ENCODE data around the gene IGF1R. TPM values are rescaled to one million over a fixed set of nuclear protein-coding genes. Genes with fewer than 3 reads are reported as not detected.
A peak's percentile ranks its signal among the peaks of the same experiment; 100 is the strongest.

Gene IGF1R
- total RNA-seq, 1 experiment from 2014 or later: 51.6 TPM

- Histone ChIP-seq H3K36me3 (ENCODE audit: control insufficient read depth, insufficient read depth, low read length) (no peaks in the 10 kb centered on the region), H3K4me3 (ENCODE audit: low read depth, low read length) (no peak overlapping the region), H3K9me3 (no peaks in the 10 kb centered on the region), H3K4me1 (peaks cover 63% of the 10 kb centered on the region), H3K27me3 (replicated peaks; ENCODE audit: control insufficient read depth, insufficient read depth, low read length) (no peaks in the 10 kb centered on the region)
- peaks cover 44% of the 10 kb centered on the region for H3K4me1 Mint-ChIP-seq (ENCODE audit: low read depth, unreplicated experiment)
- peaks cover 5% of the 10 kb centered on the region for H3K36me3 Mint-ChIP-seq (ENCODE audit: insufficient read depth, unreplicated experiment)
- no peaks in the 10 kb centered on the region for H3K9me3 Mint-ChIP-seq (ENCODE audit: unreplicated experiment)
- no peak for TF ChIP-seq CTCF (IDR thresholded peaks at IDR 0.05; ENCODE audit: insufficient read depth in 1 of 2, low read depth in 1 of 2, low read length in 1 of 2, severe bottlenecking in 1 of 2, unreplicated experiment in 1 of 2)
- BruUV-seq (replicated peaks): no TSS peak
- no peaks in the 10 kb centered on the region for H3K27me3 Mint-ChIP-seq (ENCODE audit: insufficient read depth, unreplicated experiment)
- ChIA-PET POLR2A (no interaction called here), CTCF (no interaction called here)
- peak overlapping the region; percentile 82 for H3K27ac Mint-ChIP-seq (ENCODE audit: unreplicated experiment)
- H3K4me3 Mint-ChIP-seq (ENCODE audit: unreplicated experiment): peak overlapping the region; percentile 2
- DNase-seq: no peak
- intact Hi-C loops (cut with micrococcal nuclease; ENCODE audit: unreplicated experiment): loop anchor here (2.0 to 5.0 kb wide), 4 partner anchors 19 to 233 kb away; no protein-coding TSS in a partner anchor
These were observed 21.3 kb downstream of the IGF1R start for GRCh38 chr15:98669638-98670037.

GRCh38 chr15:98671060-98672008 is 23.0 kb downstream of the IGF1R start:
- no peaks in the 10 kb centered on the region for H3K36me3 ChIP-seq (ENCODE audit: control insufficient read depth, insufficient read depth, low read length)
- peaks cover 68% of the 10 kb centered on the region for H3K4me1 ChIP-seq
- BruUV-seq (replicated peaks): TSS peak; percentile 78
- Mint-ChIP-seq H3K9me3 (ENCODE audit: unreplicated experiment) (no peaks in the 10 kb centered on the region), H3K27me3 (ENCODE audit: insufficient read depth, unreplicated experiment) (no peaks in the 10 kb centered on the region), H3K4me1 (ENCODE audit: low read depth, unreplicated experiment) (peaks cover 42% of the 10 kb centered on the region), H3K36me3 (ENCODE audit: insufficient read depth, unreplicated experiment) (peaks cover 4% of the 10 kb centered on the region), H3K4me3 (ENCODE audit: unreplicated experiment) (peak overlapping the region; percentile 56), H3K27ac (ENCODE audit: unreplicated experiment) (peak overlapping the region; percentile 82)
- H3K27me3 ChIP-seq (replicated peaks; ENCODE audit: control insufficient read depth, insufficient read depth, low read length): no peaks in the 10 kb centered on the region
- intact Hi-C loops (cut with micrococcal nuclease; ENCODE audit: unreplicated experiment): loop anchor here (2.0 to 5.0 kb wide), 4 partner anchors 21 to 231 kb away; no protein-coding TSS in a partner anchor
- ChIA-PET POLR2A (interaction anchor here (0.6 to 0.9 kb wide), 5 partner anchors 14 to 225 kb away, joined by 3 to 7 read pairs (median 3); no protein-coding TSS in a partner anchor), CTCF (interaction anchor here (0.6 to 1.3 kb wide), 4 partner anchors 10 to 180 kb away, joined by 3 to 6 read pairs (median 4); no protein-coding TSS in a partner anchor)
- H3K4me3 ChIP-seq (ENCODE audit: low read depth, low read length): no peak overlapping the region
- no peaks in the 10 kb centered on the region for H3K9me3 ChIP-seq
- peak in 1 of 2 experiments; percentile 60 for DNase-seq
- TF ChIP-seq CTCF (IDR thresholded peaks at IDR 0.05; ENCODE audit: insufficient read depth in 1 of 2, low read depth in 1 of 2, low read length in 1 of 2, severe bottlenecking in 1 of 2, unreplicated experiment in 1 of 2): no peak

- no peaks in the 10 kb centered on the region for H3K27me3 Mint-ChIP-seq (ENCODE audit: insufficient read depth, unreplicated experiment)
- Histone ChIP-seq H3K4me3 (ENCODE audit: low read depth, low read length) (no peak overlapping the region), H3K4me1 (peaks cover 70% of the 10 kb centered on the region), H3K9me3 (no peaks in the 10 kb centered on the region), H3K27me3 (replicated peaks; ENCODE audit: control insufficient read depth, insufficient read depth, low read length) (no peaks in the 10 kb centered on the region), H3K36me3 (ENCODE audit: control insufficient read depth, insufficient read depth, low read length) (no peaks in the 10 kb centered on the region)
- peaks cover 36% of the 10 kb centered on the region for H3K4me1 Mint-ChIP-seq (ENCODE audit: low read depth, unreplicated experiment)
- no peak overlapping the region for H3K4me3 Mint-ChIP-seq (ENCODE audit: unreplicated experiment)
- POLR2A ChIA-PET: no interaction called here
- H3K36me3 Mint-ChIP-seq (ENCODE audit: insufficient read depth, unreplicated experiment): no peaks in the 10 kb centered on the region
- H3K9me3 Mint-ChIP-seq (ENCODE audit: unreplicated experiment): no peaks in the 10 kb centered on the region
- no TSS peak for BruUV-seq (replicated peaks)
- intact Hi-C loops (cut with micrococcal nuclease; ENCODE audit: unreplicated experiment): loop anchor here (5.0 kb wide), 3 partner anchors 54 to 229 kb away; no protein-coding TSS in a partner anchor
- H3K27ac Mint-ChIP-seq (ENCODE audit: unreplicated experiment): peak overlapping the region; percentile 65
- TF ChIP-seq CTCF (IDR thresholded peaks at IDR 0.05; ENCODE audit: insufficient read depth in 1 of 2, low read depth in 1 of 2, low read length in 1 of 2, severe bottlenecking in 1 of 2, unreplicated experiment in 1 of 2): no peak
- DNase-seq: no peak
- CTCF ChIA-PET: no interaction called here
These were observed 24.8 kb downstream of the IGF1R start for GRCh38 chr15:98673133-98673532.

All from Caco-2 (cell line).